ENCODE results near the gene RPL32.
"Not testable (repeated sequence)": the region's sequence is repeated elsewhere in the genome, so short reads cannot be mapped to it uniquely, and the experiment has no call there.

RPL32 gene

GRCh38 chr3:12803371-12803770 lies 38.0 kb downstream of the RPL32 start:
- DNase-seq, result no peak

- no peak for DNase-seq
Measured at GRCh38 chr3:12799525-12800440, 41.6 kb downstream of the RPL32 start.

DNA sequence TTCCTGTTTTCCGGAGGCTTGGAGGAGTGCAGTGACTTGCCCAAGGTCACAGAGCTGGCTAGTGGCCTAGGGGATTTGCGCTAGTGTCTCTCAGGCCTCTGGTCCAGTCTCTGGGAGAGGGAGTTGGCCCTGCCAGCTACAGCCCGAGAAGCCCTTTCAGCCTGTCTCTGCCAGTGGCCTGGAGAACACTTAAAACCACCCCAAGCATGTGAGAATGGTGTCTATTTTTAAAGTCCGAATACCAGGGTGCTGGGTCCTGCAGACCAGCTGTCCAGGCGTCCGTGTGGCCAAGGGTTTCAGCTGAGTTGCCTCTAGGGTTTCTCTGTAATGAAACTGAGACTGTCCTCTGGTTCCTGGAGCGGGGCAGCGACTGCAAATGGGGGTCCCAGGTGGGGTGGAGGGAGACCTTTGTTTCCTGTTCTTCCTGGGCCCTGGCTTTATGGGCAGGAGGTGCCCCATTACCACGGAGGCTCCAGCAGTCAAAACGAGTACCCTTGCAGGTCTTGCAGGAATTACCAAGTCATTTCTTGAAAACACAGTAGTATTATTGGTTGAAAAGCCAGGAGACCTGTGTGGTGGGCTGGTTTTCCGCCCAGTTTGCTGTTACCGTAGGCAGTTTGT lies 42.7 kb downstream of the RPL32 start:
- no peak for DNase-seq

GRCh38 chr3:12797892-12798558 lies 43.3 kb downstream of the RPL32 start:
- no peak for DNase-seq

GRCh38 chr3:12797124-12797891 lies 44.1 kb downstream of the RPL32 start:
- DNase-seq, result no peak

GRCh38 chr3:12796171-12797123 lies 44.9 kb downstream of the RPL32 start, which contains the start of gene CAND2:
Gene CAND2 (plus strand): TSS chr3:12796680. CDS start chr3:12796721, 41 bp downstream.
- no peak for DNase-seq

GRCh38 chr3:12793701-12794100 lies 47.7 kb downstream of the RPL32 start:
- DNase-seq, result no peak

DNA sequence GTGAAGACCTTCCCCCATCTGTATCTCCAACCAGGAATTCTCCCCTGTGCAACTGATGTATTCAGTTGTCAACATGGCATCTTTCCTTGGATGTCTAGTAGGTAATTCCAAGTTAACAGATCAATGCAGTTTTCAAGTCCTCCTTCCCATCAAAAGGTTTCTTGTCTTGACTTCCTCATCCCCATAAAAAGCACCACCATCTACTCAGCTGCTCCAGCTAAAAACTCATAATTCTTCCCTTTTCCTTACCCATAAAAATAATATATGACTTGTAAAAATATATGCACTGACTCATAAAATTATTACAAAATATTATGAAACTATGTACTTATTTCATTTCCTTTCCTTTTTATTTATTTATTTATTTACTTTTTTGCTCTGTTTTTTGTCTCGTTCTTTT lies 49.9 kb downstream of the RPL32 start:
- no peak for DNase-seq

DNA sequence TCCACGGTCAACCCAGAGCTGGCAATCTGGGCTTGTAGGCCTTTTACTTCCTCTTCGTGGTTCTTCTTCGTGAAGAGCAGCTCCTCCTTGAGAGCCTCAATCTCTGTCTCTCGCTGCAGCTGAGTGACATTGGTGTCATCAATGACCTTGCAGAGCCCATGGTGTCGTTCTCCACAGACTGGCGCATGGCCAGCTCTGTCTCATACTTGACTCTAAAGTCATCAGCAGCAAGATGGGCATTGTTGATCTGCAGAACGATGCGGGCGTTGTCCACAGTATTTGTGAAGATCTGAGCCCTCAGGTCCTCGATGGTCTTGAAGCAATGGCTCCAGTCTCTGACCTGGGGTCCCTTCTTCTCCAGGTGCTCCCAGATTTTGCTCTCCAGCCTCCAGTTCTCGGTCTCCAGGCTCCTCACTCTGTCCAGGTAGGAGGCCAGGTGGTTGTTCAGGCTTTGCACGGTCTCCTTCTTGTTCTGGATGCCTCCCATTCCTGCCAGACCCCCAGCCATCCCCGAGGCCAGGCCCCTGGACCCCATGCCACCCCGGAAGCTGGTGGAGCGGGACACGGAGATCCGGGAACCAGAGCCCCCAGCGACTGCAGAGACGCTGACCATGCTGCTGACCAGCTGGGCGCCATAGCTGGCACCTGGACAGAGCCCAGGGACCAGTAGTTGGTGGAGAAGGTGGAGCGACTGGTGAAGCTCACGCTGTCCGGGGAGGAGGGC lies 53.2 kb downstream of the RPL32 start:
- not testable (repeated sequence) for DNase-seq

DNA sequence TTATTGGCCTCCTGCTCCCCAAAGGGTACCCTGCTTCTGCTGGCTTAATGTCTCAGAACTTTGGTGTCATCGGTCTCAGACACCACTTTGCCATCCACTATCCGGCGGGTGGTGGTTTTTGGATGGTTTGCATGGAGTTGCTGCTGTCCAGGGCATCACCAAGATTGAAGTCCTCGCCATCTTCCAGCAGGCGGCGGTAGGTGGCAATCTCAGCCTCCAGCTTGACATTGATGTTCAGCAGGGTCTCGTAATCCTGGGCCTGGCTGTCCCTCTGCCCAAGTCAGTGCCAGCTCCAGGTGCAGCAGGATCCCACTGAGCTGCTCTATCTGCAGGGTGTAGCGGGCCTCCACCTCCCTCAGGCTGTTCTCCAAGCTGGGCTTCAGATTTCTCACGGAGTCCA lies 54.0 kb downstream of the RPL32 start:
- not testable (repeated sequence) for DNase-seq

GRCh38 chr3:12785096-12785495 lies 56.3 kb downstream of the RPL32 start:
- DNase-seq, result no peak

Measured in CD4-positive, alpha-beta T cell treated with Interleukin-15 for 1 hour (primary cell).